GM18498 (cell line): ENCODE measurements around the gene MICU1.

ENCODE experiments used
- ATAC-seq: cut with Tn5 transposase; IDR thresholded peaks from one replicate; pipeline ENCODE4 v1.9.1; 2021; ENCODE audit warnings: mild to moderate bottlenecking, moderate library complexity; ENCODE audit not compliant: unreplicated experiment

MICU1 gene

GRCh38 chr10:72637398-72637857 is 11.5 kb upstream of the MICU1 start:
- ATAC-seq = no peak

- no peak for ATAC-seq
Measured at GRCh38 chr10:72630144-72630543, 4.3 kb upstream of the MICU1 start.

DNA sequence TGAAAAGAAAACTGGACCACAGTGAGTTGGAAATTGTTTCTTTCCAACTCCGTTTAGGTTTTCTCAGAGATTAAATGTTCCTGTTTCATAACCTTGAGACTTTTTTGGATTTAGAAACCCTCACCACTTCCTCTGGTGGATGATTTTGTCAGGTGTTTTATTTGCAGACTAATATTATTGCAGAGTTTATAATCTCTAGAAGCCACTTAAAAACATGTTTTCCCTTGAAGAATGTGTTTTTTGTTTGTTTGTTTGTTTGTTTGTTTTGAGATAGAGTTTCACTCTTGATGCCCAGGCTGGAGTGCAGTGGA is 520 bp upstream of the MICU1 start:
- ATAC-seq = no peak

DNA sequence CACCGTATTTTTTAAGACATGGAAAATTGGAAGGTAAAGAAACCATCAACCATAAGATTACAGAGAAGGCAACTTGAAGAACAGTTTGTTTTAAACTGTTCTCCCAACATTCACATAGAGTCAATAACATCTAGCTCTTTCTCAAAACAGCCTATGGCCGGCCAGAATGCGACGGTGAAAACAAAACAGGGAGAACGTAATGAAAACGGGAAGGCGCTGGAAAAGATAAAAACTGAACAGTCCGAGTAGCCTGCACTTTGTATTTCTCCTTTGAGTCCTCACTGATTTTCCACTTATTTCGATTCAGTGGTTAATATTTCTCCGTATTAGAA is 637 bp downstream of the MICU1 start:
- ATAC-seq = no peak

DNA sequence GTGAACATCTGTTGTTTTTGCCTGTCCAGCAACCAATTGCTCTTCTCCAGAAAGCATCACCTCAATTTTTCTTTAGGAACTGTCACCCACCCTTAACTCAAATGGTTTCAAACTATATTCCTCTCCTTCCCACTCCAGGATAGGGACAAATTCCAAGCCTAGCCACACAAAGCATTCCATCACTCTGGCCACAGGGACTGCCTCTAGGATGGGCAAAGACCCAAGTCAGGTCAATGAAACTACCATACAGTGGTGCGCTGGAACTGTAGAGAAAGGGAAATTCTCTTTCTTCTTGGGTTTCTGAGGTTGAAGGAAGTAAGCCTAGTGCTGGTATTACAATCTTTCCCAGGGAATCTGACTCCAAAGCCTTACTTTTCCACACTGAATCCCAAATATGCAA is 3.6 kb downstream of the MICU1 start:
- ATAC-seq = no peak

GRCh38 chr10:72616716-72617115 is 9.2 kb downstream of the MICU1 start:
- ATAC-seq = no peak

DNA sequence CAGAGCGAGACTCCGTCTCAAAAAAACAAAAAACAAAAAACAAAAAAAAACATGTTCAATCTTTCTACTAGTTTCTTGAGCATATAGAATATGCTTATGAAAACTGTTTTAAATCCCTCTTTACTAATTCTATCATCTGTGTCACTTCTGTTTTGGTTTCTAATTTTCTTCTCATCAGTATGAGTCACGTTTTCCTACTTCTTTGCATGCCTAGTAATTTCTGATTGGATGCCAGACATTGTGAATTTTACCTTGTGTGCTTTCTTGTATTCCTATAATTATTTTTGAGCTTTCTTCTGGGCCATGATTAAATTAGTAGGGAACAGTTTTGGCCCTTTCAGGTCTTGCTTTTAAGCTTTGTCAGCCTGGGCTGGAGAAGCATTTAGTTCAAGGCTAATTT is 9.9 kb downstream of the MICU1 start:
- ATAC-seq = no peak

DNA sequence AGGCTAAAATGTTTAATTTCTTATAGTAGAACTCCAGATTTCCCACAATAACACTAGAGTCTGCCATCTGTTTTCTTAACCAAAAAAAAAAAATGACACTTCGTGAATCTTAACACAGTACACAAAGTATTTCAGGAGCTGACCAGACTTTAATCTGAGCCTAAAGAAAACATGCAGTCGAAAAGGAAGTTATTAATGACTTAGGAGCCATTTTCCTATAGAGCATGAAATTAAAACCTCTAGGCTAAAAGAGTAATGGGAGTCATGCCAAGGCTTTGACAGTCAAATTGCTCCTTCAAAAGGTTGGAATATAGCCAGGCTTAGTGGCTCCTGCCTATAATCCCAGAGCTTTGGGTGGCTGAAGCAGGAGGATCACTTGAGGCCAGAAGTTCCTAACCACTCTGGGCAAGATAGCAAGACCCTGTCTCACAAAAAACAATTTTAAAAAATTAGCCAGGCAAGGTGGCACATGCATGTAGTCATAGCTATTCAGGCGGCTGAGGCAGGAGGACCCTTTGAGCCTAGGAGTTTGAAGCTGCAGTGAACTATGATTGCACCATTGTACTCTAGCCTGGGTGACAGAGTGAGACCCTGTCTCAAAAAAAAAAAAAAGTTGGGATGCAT is 13.6 kb downstream of the MICU1 start:
- no peak for ATAC-seq

GRCh38 chr10:72611783-72612182 is 14.1 kb downstream of the MICU1 start:
- ATAC-seq = no peak

DNA sequence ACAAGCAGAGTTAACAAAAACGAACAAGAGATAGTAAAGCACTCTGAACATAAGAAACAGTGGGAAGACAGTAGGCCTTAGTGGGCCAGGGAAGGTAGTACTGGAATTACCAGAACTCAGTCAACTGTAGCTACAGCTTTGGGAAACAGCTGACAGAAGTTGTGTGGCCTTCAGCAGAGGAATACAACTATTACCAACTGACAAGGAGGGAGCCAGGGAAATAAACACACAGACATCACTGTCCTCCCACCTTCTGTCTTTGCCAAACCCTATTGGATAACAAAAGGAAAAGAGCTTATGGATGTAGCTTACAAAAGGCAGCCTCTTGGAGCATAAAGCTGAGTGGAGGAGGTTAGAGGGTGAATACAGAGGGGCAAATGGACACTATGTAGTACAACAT is 15.4 kb downstream of the MICU1 start:
- no peak for ATAC-seq

- no peak for ATAC-seq
Measured at GRCh38 chr10:72605122-72605521, 20.8 kb downstream of the MICU1 start.

DNA sequence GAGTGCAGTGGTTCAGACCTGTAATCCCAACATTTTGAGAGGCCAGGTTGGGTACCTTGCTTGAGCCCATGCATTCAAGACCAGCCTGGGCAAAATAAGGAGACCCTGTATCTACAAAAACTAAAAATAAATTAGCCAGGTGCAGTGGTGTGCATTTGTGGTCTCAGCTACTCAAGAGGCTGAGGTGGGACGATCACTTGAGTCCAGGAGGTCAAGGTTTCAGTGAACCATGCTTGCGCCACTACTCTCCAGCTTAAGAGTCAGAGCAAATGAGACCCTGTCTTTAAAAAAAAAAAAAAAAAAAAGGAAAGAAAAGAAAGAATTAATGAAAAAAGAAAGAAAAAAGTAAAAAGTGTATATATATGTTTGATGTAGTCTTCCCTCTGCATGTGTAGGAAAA is 24.7 kb downstream of the MICU1 start:
- no peak for ATAC-seq

DNA sequence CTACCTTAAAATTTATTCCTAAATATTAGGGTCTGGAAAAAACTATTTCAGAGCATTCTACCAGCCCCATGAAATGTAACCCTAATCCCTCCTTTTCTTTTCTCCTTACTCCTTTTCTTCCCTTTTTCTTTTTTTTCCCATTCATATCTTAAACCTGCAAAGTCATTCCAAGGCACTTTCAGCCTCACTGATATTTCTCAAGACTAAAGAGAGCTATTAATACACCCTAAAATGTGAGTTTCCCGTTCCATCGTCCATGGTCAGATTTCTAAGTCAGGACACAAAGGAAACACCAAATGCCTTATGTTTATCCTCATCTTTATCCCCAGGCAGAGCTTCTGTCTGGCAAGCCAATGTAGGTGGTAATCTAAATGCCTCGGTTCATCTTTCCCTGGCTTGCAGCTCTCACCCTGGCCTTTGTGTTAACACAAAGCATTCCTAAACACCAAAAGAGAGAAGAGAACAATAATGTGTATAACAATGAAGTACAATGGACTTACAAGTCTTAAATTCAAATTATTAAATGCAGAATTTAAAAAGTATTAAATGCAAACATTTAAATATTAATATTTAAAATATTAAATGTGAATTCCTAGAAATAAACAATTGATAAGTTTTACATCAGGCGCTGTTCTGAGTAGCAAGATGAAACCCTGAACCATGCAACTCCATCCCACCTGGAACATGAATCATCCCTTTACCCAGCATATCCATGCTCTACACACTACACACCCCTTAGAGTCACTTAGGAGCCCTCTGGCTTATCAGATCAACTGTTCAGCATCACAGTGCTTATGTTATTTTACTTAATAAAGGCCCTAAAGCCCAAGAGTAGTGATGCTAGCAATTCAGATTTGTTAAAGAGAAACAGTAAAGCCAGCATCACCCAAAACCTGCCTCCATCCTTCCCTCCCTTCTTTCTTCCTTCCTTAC is 26.8 kb downstream of the MICU1 start:
- no peak for ATAC-seq

DNA sequence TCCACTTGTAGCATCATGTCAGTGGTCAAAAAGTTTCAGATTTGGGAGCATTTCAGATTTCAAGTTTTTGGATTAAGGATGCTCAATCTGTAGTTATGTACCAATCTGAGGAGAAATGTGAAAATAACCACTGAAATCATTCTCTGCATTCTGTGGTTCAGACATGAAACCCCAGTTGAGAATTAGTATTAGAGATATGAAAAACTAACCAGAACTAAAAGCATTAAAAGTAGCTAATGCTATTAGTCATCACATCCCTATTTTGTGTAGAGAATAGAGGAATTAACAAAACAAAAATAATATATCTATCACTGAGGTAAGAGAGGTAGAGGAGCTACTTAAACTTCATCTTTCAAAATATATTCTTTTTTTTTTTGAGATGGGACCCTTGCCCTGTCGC is 28.0 kb downstream of the MICU1 start:
- no peak for ATAC-seq

GRCh38 chr10:72595436-72595835 is 30.4 kb downstream of the MICU1 start:
- ATAC-seq = no peak

- ATAC-seq = no peak
Measured at GRCh38 chr10:72593963-72594362, 31.9 kb downstream of the MICU1 start.

- ATAC-seq = no peak
Measured at GRCh38 chr10:72588266-72588665, 37.6 kb downstream of the MICU1 start.

DNA sequence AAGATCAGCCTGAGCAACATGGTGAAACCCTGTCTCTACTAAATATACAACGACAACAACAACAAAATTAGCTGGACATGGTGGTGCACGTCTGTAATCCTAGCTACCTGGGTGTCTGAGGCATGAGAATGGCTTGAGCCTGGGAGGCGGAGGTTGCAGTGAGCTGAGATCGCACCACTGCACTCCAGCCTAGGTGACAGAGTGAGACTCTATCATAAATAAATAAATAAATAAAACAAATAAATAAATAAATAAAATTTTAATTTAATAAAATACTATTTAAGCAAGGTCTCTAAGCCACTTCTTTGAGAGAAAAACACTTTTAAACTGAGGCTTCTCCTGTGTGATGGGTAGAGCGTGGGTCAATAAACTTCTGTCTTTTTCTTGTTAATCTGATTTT is 38.3 kb downstream of the MICU1 start:
- ATAC-seq = no peak

DNA sequence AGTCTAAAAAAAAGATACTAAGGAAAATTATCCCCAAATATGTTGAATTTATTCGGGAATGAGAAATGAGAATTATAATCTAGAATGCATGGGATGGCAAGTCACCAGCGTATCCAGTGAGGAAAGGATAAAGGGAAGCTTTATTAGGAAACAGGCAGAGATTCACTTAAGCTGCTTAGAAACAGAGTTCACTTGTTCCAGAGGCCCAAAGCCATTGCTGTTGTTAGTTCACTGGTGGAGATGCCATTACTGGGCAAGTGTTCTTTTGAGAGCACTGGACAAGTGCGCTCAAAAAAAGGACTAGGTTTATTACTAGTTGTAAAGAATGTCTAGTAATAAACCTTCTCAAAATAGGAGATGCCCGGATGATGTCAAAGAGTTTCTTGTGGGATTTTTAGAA is 51.2 kb downstream of the MICU1 start:
- no peak for ATAC-seq

DNA sequence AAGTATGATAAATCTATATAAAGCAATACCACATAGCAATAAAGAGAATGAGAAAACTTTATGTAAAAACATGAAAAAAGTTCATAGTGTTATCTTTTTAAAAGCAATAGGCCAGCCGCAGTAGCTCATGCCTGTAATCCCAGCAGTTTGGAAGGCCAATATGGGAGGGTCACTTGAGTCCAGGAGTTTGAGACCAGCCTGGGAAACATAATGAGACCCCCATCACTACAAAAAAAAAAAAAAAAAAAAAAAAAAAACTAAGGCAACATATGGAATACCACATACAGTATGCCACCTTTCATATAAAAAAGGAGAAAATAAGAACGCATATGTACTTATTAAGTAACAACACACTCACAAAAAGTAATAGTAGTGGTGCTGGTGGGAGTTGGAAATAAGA is 52.8 kb downstream of the MICU1 start:
- no peak for ATAC-seq

- ATAC-seq = no peak
Measured at GRCh38 chr10:72567889-72568640, 57.8 kb downstream of the MICU1 start.

DNA sequence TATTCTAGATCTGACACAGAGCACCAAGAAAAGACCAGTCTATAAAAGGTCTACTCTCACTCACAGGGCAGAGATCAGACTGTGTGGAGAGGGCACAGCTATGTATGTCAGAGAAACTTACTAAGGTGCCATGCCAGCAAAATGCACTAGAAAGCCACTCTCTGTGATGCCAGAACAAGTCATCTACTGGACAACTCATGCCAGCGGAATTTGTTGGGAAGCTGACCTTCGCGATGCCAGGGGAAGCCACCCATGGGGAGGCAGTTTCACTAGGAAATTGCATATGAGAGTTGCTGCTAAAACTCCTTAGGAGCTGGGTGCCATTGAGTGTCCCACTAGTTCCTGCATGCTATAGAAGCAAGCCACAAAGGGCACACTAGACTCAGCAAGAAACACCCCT is 58.5 kb downstream of the MICU1 start:
- no peak for ATAC-seq
